GM19438 (cell line): ENCODE measurements around the gene DHCR7.

ENCODE experiments used
- ATAC-seq: cut with Tn5 transposase; IDR thresholded peaks from one replicate; pipeline ENCODE4 v1.9.1; 2021; ENCODE audit warnings: low read depth; ENCODE audit not compliant: unreplicated experiment

DHCR7 gene

DNA sequence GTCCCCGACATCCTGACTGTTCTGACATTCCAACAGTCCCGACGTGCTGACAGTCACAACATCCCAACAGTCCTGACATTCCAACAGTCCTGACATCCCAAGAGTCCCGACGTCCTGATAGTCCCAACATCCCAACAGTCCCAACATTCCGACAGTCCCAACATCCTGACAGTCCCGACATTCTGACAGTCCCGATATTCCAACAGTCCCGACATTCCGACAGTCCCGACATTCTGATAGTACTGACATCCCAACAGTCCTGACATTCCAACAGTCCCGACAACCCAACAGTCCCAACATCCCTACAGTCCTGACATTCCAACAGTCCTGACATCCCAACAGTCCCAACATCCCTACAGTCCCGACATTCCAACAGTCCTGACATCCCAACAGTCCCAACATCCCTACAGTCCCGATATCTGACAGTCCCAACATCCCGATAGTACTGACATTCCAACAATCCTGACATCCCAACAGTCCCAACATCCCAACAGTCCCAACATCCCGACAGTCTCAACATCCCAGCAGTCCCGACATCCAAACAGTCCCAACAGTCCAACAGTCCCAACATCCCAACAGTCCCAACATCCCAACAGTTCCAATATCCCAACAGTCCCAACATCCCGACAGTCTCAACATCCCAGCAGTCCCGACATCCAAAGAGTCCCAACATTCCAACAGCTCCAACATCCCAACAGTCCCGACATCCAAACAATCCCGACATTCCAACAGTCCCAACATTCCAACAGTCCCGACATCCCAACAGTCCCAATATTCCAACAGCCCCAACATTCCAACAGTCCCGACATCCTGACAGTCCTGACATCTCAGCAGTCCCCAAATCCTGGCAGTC is 60.2 kb downstream of the DHCR7 start:
- ATAC-seq: no peak

DNA sequence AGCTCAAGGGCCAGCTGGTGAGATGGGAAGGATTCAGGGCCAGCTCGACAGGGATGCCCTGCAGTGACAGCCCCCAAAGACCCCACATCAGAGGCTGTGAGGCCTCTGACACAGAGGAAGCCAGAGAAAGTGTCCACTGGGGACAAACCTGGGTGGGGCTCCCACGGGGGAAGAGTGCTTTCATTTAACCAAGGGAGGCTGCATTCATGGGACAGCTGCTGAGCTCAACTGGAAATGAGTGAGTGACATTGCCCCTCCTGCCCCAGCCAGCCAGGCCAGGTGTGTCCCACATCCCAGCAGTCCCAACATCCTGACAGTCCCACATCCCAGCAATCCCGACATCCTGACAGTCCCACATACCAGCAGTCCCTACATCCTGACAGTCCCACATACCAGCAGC is 61.0 kb downstream of the DHCR7 start:
- ATAC-seq: no peak

DNA sequence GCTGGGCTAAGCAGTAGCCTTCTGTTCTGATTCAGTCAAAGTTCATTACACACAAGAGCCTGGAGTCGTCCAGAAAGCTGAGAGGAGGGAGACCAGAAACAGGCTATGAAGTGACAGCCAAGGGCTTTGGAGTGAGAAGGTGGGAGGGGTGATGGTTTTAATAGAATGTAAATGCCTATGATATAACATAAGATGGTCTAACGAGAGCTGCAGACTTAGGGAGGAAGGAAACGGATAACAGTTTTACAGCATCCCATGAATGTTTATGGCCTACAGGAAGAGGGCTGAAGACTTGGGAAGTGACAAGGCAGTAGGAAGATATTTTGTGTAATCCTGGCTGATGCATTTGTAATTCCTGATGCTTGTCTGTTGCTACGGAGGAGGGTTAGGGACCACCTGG is 62.0 kb downstream of the DHCR7 start:
- no peak for ATAC-seq

DNA sequence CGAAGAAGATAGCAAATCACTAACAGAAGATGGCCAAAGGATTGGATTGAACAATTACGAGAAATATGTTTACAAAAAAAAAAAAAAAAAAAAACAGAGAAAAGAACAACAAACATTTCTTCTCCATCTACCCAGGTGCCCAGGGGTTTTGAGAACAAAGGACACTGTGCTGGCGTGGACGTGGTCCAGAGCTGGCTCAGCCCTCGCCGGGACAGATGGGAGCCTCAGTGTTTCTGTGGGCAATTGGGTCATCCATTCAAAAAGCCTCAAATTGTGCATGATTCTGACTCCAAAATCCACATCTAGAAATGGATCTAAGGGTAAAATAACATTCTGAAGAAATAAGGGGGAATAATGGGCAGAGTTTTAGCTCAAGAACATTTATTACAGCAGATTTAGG is 63.1 kb downstream of the DHCR7 start:
- no peak for ATAC-seq

DNA sequence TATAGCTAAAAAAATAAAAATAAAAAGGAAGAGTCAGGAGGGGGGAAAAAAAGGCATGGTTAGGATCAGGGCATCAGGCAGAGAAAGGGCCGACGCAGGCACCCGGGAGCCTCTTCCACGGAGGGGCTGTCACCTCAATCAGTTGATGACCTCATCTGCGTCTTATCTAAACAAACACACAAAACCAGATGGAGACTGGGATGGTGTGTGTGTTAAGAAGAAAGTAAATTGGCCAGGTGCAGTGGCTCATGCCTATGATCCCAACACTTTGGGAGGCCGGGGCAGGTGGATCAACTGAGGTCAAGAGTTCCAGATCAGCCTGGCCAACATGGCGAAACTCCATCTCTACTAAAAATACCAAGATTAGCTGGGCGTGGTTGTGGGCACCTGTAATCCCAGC is 63.6 kb downstream of the DHCR7 start:
- no peak for ATAC-seq
